Erythroblast (primary cell): ENCODE results near the gene ARMC7.

Experiments
- GATA1 ChIP-seq: IDR thresholded peaks from 2 replicates; pipeline ENCODE4 v1.6.1; 2011; ENCODE audit warnings: low read depth, mild to moderate bottlenecking, control low read depth, low read length, moderate library complexity
- POLR2A ChIP-seq: IDR thresholded peaks from 2 replicates; pipeline ENCODE4 v1.6.1; 2011; ENCODE audit warnings: mild to moderate bottlenecking, low read length

GRCh38 chr17:75098861-75099260 is 10.9 kb upstream of the ARMC7 start:
- no peak for TF ChIP-seq POLR2A
- TF ChIP-seq GATA1 = no peak
